Erythroblast (primary cell): ENCODE measurements around the gene FASTKD1.
"Not testable (repeated sequence)": the region's sequence is repeated elsewhere in the genome, so short reads cannot be mapped to it uniquely, and the experiment has no call there.

Experiments used
- DNase-seq, 2 experiments: peaks; one replicate each; lab custom pipeline; 2025; lab: John Stamatoyannopoulos, UW
- GATA1 ChIP-seq: IDR thresholded peaks from 2 replicates; pipeline ENCODE4 v1.6.1; 2011; ENCODE audit warnings: low read depth, mild to moderate bottlenecking, control low read depth, low read length, moderate library complexity
- POLR2A ChIP-seq: IDR thresholded peaks from 2 replicates; pipeline ENCODE4 v1.6.1; 2011; ENCODE audit warnings: mild to moderate bottlenecking, low read length

Gene FASTKD1

GRCh38 chr2:169573160-169573973, at the start of gene FASTKD1:
TSS of gene FASTKD1 (minus strand) at chr2:169573865. CDS start at chr2:169572029, 1,836 bp downstream.
- TF ChIP-seq GATA1 (no peak), POLR2A (peak; percentile 80)
- peak; percentile 92 to 95 for DNase-seq

GRCh38 chr2:169623235-169623634, 49.6 kb upstream of the FASTKD1 start:
- TF ChIP-seq POLR2A: no peak
- TF ChIP-seq GATA1: no peak
- no peak for DNase-seq

- TF ChIP-seq GATA1 (no peak), POLR2A (no peak)
- DNase-seq: no peak
Measured at GRCh38 chr2:169620509-169620908, 46.8 kb upstream of the FASTKD1 start.

- DNase-seq: no peak
- TF ChIP-seq GATA1 (no peak), POLR2A (no peak)
Measured at GRCh38 chr2:169619946-169620345, 46.3 kb upstream of the FASTKD1 start.

- DNase-seq: not testable (repeated sequence)
Measured at GRCh38 chr2:169615982-169616381, 42.3 kb upstream of the FASTKD1 start.

GRCh38 chr2:169613876-169614275, 40.2 kb upstream of the FASTKD1 start:
- TF ChIP-seq GATA1 (no peak), POLR2A (no peak)
- DNase-seq: no peak

GRCh38 chr2:169609264-169609663, 35.6 kb upstream of the FASTKD1 start:
- DNase-seq: no peak
- no peak for TF ChIP-seq POLR2A
- no peak for TF ChIP-seq GATA1

- DNase-seq: no peak
Measured at GRCh38 chr2:169599568-169599967, 25.9 kb upstream of the FASTKD1 start.

GRCh38 chr2:169598982-169599381, 25.3 kb upstream of the FASTKD1 start:
- TF ChIP-seq GATA1 (no peak), POLR2A (no peak)

More at GRCh38 chr2:169599568-169599967, 25.9 kb upstream of the FASTKD1 start:
- TF ChIP-seq GATA1: no peak
- no peak for TF ChIP-seq POLR2A

GRCh38 chr2:169596546-169596945, 22.9 kb upstream of the FASTKD1 start:
- DNase-seq: not testable (repeated sequence)

More at GRCh38 chr2:169598982-169599381, 25.3 kb upstream of the FASTKD1 start:
- no peak for DNase-seq

- DNase-seq: no peak
- TF ChIP-seq POLR2A (no peak), GATA1 (no peak)
Measured at GRCh38 chr2:169590804-169591203, 17.1 kb upstream of the FASTKD1 start.

- TF ChIP-seq POLR2A: no peak
- TF ChIP-seq GATA1: no peak
- peak in 1 of 2 experiments; percentile 37 for DNase-seq
Measured at GRCh38 chr2:169585673-169586072, 12.0 kb upstream of the FASTKD1 start.

- no peak for TF ChIP-seq GATA1
- TF ChIP-seq POLR2A: peak; percentile 90
- peak; percentile 96 for DNase-seq
Measured at GRCh38 chr2:169584005-169584877, 10.6 kb upstream of the FASTKD1 start, which contains the start of gene PPIG. TSS of gene PPIG (plus strand) at chr2:169584351. CDS start at chr2:169604042, 19,691 bp downstream.

- TF ChIP-seq POLR2A (no peak), GATA1 (no peak)
- peak in 1 of 2 experiments; percentile 28 for DNase-seq
Measured at GRCh38 chr2:169583518-169583917, 9.9 kb upstream of the FASTKD1 start.

GRCh38 chr2:169582552-169583266, 9.0 kb upstream of the FASTKD1 start:
- DNase-seq: not testable (repeated sequence)
